Umbilical cord (tissue), 2 donors: ENCODE results near the gene TRPV3. TPM values are rescaled to one million over a fixed set of nuclear protein-coding genes. Genes with fewer than 3 reads are reported as not detected.
A peak's percentile ranks its signal among the peaks of the same experiment; 100 is the strongest.
"Not testable (repeated sequence)": the region's sequence is repeated elsewhere in the genome, so short reads cannot be mapped to it uniquely, and the experiment has no call there.

Source experiments
- DNase-seq: peaks from one replicate; pipeline ENCODE4 v3.0.0-alpha.2; 2015; ENCODE audit warnings: low spot score
- total RNA-seq: library from RNA; depleted of rRNA; stranded (reverse); fragments of >200 nt; gene quantifications from one replicate; pipeline ENCODE4 v1.2.3, GENCODE V29; 2014; ENCODE audit warnings: low replicate concordance; ENCODE audit not compliant: insufficient read depth

Gene TRPV3
- total RNA-seq, 1 donor from 2014 or later, result 8.9 TPM

GRCh38 chr17:3573246-3574100, 15.9 kb upstream of the TRPV3 start:
- DNase-seq, result no peak

- DNase-seq, result no peak
Measured at GRCh38 chr17:3572231-3572630, 14.6 kb upstream of the TRPV3 start.

- no peak for DNase-seq
Measured at GRCh38 chr17:3571043-3571900, 13.7 kb upstream of the TRPV3 start.

- DNase-seq, result no peak
Measured at GRCh38 chr17:3569534-3570137, 12.0 kb upstream of the TRPV3 start.

GRCh38 chr17:3566551-3566950, 8.9 kb upstream of the TRPV3 start:
- DNase-seq, result no peak

- no peak for DNase-seq
Measured at GRCh38 chr17:3565143-3565542, 7.5 kb upstream of the TRPV3 start.

GRCh38 chr17:3564241-3564640, 6.6 kb upstream of the TRPV3 start:
- not testable (repeated sequence) for DNase-seq

- DNase-seq, result no peak
Measured at GRCh38 chr17:3559270-3559645, 1.6 kb upstream of the TRPV3 start.

- DNase-seq, result peak; percentile 31
Measured at GRCh38 chr17:3558603-3559269, 1.1 kb upstream of the TRPV3 start.

- peak; percentile 11 for DNase-seq
Measured at GRCh38 chr17:3556916-3557767, 470 bp downstream of the TRPV3 start.

- no peak for DNase-seq
Measured at GRCh38 chr17:3556239-3556915, 1.2 kb downstream of the TRPV3 start.

GRCh38 chr17:3555189-3555796, 2.3 kb downstream of the TRPV3 start:
- DNase-seq, result no peak

- no peak for DNase-seq
Measured at GRCh38 chr17:3554440-3554839, 3.2 kb downstream of the TRPV3 start.

GRCh38 chr17:3553419-3554401, 3.9 kb downstream of the TRPV3 start:
- DNase-seq, result no peak

- DNase-seq, result no peak
Measured at GRCh38 chr17:3552916-3553315, 4.7 kb downstream of the TRPV3 start.

GRCh38 chr17:3551189-3551588, 6.4 kb downstream of the TRPV3 start:
- no peak for DNase-seq

- DNase-seq, result no peak
Measured at GRCh38 chr17:3549610-3550162, 7.9 kb downstream of the TRPV3 start.

- DNase-seq, result no peak
Measured at GRCh38 chr17:3547628-3548027, 10.0 kb downstream of the TRPV3 start.
